Smooth muscle cell of the brain vasculature (primary cell): ENCODE data around the gene CDH23.

Experiments used
- DNase-seq: peaks from one replicate; pipeline ENCODE4 v3.0.0-alpha.2; 2012; ENCODE audit warnings: low read depth, low spot score

The CDH23 gene

GRCh38 chr10:71423250-71423649 is 26.5 kb downstream of the CDH23 start:
- DNase-seq = no peak

- DNase-seq = no peak
Measured at GRCh38 chr10:71423901-71424300, 27.2 kb downstream of the CDH23 start.

GRCh38 chr10:71424496-71425194 is 27.9 kb downstream of the CDH23 start:
- DNase-seq = no peak

- no peak for DNase-seq
Measured at GRCh38 chr10:71426058-71426605, 29.4 kb downstream of the CDH23 start.

GRCh38 chr10:71427246-71427645 is 30.5 kb downstream of the CDH23 start:
- DNase-seq = no peak

- no peak for DNase-seq
Measured at GRCh38 chr10:71429304-71429703, 32.6 kb downstream of the CDH23 start.

- DNase-seq = no peak
Measured at GRCh38 chr10:71429929-71430328, 33.2 kb downstream of the CDH23 start.

GRCh38 chr10:71431239-71432100 is 34.8 kb downstream of the CDH23 start:
- DNase-seq = no peak

GRCh38 chr10:71432101-71432905 is 35.6 kb downstream of the CDH23 start:
- DNase-seq = no peak

GRCh38 chr10:71432956-71433767 is 36.4 kb downstream of the CDH23 start:
- no peak for DNase-seq

GRCh38 chr10:71433768-71434744 is 37.3 kb downstream of the CDH23 start:
- no peak for DNase-seq

GRCh38 chr10:71434760-71435394 is 38.2 kb downstream of the CDH23 start:
- DNase-seq = no peak

GRCh38 chr10:71435571-71436267 is 39.0 kb downstream of the CDH23 start:
- no peak for DNase-seq

- DNase-seq = no peak
Measured at GRCh38 chr10:71436268-71437125, 39.8 kb downstream of the CDH23 start.

GRCh38 chr10:71437537-71438092 is 40.9 kb downstream of the CDH23 start:
- no peak for DNase-seq

- no peak for DNase-seq
Measured at GRCh38 chr10:71438761-71439160, 42.0 kb downstream of the CDH23 start.

GRCh38 chr10:71439670-71440425 is 43.1 kb downstream of the CDH23 start:
- no peak for DNase-seq
